Body of pancreas (tissue), 4 donors: ENCODE results near the gene CDK11B. TPM values are rescaled to one million over a fixed set of nuclear protein-coding genes. Genes with fewer than 3 reads are reported as not detected.
"Not testable (repeated sequence)": the region's sequence is repeated elsewhere in the genome, so short reads cannot be mapped to it uniquely, and the experiment has no call there.

ENCODE experiments used
- ATAC-seq: fragments of 150-250 bp; one replicate; pipeline ENCODE4 v1.9.1; 2016
- DNase-seq, 4 donors: peaks; one replicate each; pipeline ENCODE4 v3.0.0-alpha.2; 2019
- H3K27ac ChIP-seq, 4 donors: fragments of 200-600 bp; sonication (generic); 1 replicate in 3 of 4; 2 replicates in 1 of 4; pipeline versions ENCODE4 v1.5.1 to v1.6.1; 2016 to 2019; ENCODE audit warnings: mild to moderate bottlenecking in 1 of 4, mixed read lengths in 1 of 4, moderate library complexity in 1 of 4
- H3K27me3 ChIP-seq, 2 donors: fragments of 200-600 bp; sonication (generic); one replicate each; pipeline ENCODE4 v1.6.0; 2016; ENCODE audit warnings: mild to moderate bottlenecking in 1 of 2
- H3K36me3 ChIP-seq, 2 donors: fragments of 200-600 bp; sonication (generic); replicated peaks in 1 of 2; 2 replicates each; pipeline ENCODE4 v1.5.1; 2016; ENCODE audit warnings: low read depth in 2 of 2; ENCODE audit not compliant: insufficient read depth in 1 of 2
- H3K4me1 ChIP-seq: fragments of 200-600 bp; sonication (generic); one replicate; pipeline ENCODE4 v1.6.0; 2016
- H3K4me3 ChIP-seq, 2 donors: fragments of 200-600 bp; sonication (generic); 1 replicate in 1 of 2; 2 replicates in 1 of 2; pipeline ENCODE4 v1.5.1; 2016 to 2019
- H3K9me3 ChIP-seq, 3 donors: fragments of 200-600 bp; sonication (generic); 1 replicate in 2 of 3; 2 replicates in 1 of 3; pipeline ENCODE4 v1.5.1; 2016
- WGBS, 2 donors: methylation state at CpG; one replicate each; pipeline ENCODE4 v1.1.5; 2017; 5-methylcytosine and 5-hydroxymethylcytosine counted together
- intact Hi-C: fragments of 100-400 bp; cut with DNase I; formaldehyde crosslinking; loops from one replicate; pipeline ENCODE4 v1.15.1; 2023
- total RNA-seq, 2 donors: library from RNA; depleted of rRNA; stranded (reverse); fragments of >200 nt; gene quantifications; one replicate each; pipeline ENCODE4 v1.1.0, GENCODE V29; 2016

CDK11B gene
- total RNA-seq, 2 donors from 2014 or later = 14.5 to 45.5 TPM

DNA sequence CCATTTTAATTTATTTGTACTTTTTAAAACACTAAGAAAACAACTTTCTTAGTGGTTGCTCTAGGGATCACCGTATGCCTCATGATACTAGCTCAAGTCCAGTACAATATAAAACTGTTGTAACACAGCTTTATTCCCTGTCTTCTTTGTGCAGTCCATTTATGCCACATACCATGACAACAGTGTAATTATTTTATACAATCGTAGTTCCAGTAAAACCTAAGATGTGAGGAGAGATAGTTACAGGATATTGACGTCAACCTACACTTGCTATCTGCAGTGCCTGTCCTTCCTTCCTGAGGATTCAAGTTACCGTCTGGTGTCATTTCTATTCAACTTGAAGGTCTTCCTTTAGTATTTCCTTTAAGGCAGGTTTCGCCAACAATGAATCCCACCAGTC is 12.5 kb downstream of the CDK11B start:
- H3K4me3 ChIP-seq, H3K9me3 ChIP-seq, H3K36me3 ChIP-seq, H3K27ac ChIP-seq, ATAC-seq, H3K27me3 ChIP-seq, intact Hi-C loops, DNase-seq, H3K4me1 ChIP-seq: not testable (repeated sequence)
- 80 to 85% methylated on average over 4 to 5 of the region's 5 CpGs for WGBS, 2 donors

DNA sequence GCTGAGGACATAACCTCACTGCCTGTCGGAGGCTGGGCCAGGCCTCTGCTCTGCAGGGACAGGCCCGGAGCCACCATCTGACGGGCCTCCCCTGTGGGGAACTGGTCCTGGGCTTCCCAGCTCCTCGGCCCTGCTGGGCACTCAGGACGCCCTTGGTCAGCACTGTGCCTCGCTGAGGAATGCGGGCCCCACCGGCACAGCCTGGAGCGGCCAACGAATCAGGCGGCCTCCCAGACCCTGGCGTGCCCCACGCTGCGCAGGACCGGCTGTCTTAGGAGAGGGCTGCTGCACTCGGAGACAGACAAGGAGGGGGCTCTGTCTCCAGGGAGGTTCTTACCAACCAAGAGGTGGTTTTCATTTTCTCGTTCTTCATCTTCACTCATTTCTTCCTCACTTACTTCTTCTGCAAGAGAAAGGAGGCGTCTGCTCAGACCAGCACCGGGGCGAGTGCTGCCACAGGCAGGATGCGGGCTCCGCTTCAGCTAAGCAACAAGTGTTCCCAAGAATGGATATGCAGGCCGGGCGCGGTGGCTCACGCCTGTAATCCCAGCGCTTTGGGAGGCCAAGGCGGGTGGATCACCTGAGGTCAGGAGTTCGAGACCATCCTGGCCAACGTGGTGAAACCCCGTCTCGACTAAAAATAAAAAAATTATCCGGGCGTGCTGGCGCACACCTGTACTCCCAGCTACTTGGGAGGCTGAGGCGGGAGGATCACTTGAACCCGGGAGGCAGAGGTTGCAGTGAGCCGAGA is 17.9 kb downstream of the CDK11B start:
- ATAC-seq, DNase-seq, intact Hi-C loops, H3K9me3 ChIP-seq, H3K27ac ChIP-seq, H3K36me3 ChIP-seq, H3K27me3 ChIP-seq, H3K4me3 ChIP-seq, H3K4me1 ChIP-seq: not testable (repeated sequence)
- WGBS, 2 donors = 92 to 94% methylated on average over 15 to 21 of the region's 38 CpGs

DNA sequence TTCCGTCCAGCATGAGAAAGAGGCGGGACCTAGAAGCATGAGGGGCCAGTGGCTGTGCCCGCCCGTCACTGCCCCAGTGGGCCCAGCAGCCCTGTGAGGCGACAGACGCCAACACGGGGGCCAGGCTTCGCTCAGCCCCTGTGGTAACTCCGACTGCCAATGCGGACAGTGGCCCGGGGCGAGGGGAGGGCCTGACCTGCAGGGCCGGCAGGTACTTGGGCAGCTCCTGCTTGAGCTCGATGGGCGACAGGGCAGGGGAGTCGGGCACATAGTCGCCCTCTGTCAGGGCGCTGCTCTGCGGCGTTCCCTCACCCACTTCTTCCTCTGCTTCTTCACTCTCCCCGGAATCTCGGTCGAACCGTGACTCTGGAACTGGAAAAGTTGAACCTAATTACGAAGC is 18.7 kb downstream of the CDK11B start:
- H3K9me3 ChIP-seq, DNase-seq, H3K36me3 ChIP-seq, H3K4me1 ChIP-seq, intact Hi-C loops, H3K27me3 ChIP-seq, H3K4me3 ChIP-seq, H3K27ac ChIP-seq, ATAC-seq: not testable (repeated sequence)
- 89 to 95% methylated on average over 6 to 10 of the region's 25 CpGs for WGBS, 2 donors

DNA sequence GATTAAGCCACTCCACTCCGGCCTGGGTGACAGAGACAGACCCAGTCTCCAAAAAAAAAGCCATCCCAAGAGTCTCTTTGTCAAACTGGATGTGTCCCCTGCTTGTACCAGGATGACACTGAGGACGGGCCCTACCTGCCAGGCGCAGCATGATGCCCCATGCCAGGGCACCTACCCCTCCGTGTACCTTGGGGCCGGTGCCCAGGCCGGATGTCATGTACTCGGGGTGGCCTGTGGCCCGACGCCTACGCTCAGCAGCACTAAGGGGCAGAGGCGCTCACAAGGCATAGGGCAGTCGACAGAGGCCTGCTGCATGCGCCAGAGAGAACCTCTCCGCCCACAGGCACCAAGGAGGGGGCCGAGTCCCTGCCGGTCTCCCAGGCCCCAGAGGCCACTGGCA is 19.4 kb downstream of the CDK11B start:
- H3K27ac ChIP-seq, DNase-seq, intact Hi-C loops, H3K36me3 ChIP-seq, H3K4me3 ChIP-seq, H3K4me1 ChIP-seq, H3K27me3 ChIP-seq, ATAC-seq, H3K9me3 ChIP-seq: not testable (repeated sequence)
- 95% methylated on average over 13 of the region's 16 CpGs; no CpG with 5 or more reads in 1 of the 2 donors for WGBS, 2 donors

DNA sequence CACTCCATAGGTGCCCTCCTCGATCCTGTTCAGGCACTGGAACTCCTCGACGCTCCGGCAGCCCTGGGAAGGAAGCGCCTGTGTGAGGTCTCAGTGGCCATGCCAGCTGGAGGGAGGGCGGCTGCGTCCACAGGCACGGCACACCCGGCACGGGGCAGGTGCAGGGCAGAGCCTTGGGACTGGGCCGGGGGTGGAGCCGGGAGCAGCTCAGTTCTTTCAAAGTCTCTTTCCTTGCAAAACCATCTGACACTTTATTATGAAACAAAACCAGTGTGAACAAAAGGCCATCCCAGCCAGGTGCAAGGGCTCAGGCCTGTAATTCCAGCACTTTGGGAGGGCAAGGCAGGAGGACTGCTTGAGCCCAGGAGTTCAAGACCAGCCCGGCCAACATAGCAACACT is 20.3 kb downstream of the CDK11B start:
- WGBS, 2 donors = 89 to 94% methylated on average over 6 to 12 of the region's 13 CpGs
- DNase-seq, H3K36me3 ChIP-seq, ATAC-seq, H3K4me1 ChIP-seq, intact Hi-C loops, H3K27me3 ChIP-seq, H3K9me3 ChIP-seq, H3K4me3 ChIP-seq, H3K27ac ChIP-seq: not testable (repeated sequence)

DNA sequence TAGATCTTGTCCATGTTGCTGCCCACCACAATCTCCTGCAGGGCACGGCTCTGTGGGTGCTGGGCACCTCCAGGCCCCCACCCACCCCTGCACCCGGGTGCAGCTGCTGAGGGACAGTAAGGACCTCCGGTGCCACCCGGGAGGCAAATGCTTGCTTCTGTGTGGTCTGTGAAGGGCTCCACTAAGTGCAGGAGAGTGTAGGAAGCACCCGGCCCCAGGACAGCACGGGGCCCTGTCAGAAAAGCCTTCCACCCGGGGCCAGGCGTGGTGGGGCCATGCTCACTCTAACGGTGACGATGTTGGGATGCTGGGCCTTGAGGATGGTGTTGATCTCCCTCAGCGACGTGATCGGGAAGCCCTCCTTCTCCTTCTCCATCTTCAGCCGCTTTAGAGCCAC is 21.3 kb downstream of the CDK11B start:
- intact Hi-C loops, H3K9me3 ChIP-seq, H3K27ac ChIP-seq, ATAC-seq, H3K4me1 ChIP-seq, H3K36me3 ChIP-seq, H3K27me3 ChIP-seq, H3K4me3 ChIP-seq: not testable (repeated sequence)
- peak in 1 of 4 donors; percentile 1 for DNase-seq
- 95 to 100% methylated on average over 5 to 9 of the region's 14 CpGs for WGBS, 2 donors

DNA sequence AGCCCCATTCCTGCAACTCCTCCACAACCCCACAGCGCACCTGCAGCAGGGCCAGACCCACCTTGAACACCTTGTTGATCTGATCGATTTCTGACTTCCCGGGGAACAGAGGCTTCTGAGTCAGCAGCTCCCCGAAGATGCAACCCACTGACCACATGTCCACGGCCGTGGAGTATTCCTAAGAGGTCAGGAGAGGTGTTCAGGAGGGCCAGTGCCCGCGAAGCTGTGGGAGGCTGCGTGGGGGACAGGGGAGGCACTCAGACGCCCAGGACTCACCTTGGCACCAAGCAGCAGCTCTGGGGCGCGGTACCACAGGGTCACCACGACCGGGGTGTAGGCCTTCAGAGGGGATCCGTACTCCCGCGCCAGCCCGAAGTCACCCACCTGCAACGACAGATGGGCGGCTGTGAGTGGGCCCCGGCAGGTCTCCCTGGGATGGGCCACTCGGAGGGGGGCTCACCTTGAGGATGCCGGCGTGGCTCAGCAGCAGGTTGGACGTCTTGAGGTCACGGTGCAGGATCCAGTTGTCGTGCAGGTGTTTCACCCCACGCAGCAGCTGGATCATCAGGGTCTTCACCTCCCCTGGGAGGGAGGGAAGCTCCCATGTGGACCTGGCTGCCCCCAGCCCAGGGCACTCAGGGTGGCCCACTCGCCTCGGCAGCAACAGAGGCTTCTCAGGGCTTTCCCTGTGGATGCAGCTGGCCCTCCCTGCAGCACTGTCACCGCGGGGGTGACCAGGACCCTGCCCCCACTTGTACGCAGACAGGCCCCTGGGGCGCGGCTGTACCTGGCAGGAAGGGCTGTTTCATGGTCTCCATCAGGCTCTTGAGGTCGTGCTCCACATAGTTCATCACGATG is 22.0 kb downstream of the CDK11B start:
- H3K36me3 ChIP-seq, H3K27ac ChIP-seq, ATAC-seq, H3K9me3 ChIP-seq, H3K27me3 ChIP-seq, H3K4me3 ChIP-seq, H3K4me1 ChIP-seq, intact Hi-C loops: not testable (repeated sequence)
- WGBS, 2 donors = 92 to 100% methylated on average over 2 to 34 of the region's 37 CpGs
- DNase-seq = peak in 1 of 4 donors; percentile 6

DNA sequence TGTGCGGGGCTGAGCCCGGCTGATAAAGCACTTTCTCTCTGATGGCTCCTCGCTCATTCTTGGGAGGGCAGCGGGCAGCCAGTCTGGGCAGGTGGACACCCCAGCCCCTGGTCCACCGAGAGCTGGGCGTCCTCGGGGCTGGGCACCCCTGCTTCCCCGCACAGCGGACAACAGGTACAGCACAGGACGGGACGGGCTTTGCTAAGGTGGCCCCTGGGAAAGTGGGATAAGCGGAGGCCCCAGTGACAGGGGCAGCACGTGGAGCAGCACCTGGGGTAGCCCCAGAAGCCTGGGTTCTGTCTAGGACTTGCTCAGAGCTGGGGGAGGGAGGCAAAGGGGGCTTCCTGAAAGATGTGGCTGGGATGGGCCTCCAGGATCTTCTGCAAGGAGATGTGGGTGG is 24.2 kb downstream of the CDK11B start:
- H3K4me3 ChIP-seq, H3K36me3 ChIP-seq, DNase-seq, ATAC-seq, H3K9me3 ChIP-seq, H3K27ac ChIP-seq, H3K27me3 ChIP-seq, intact Hi-C loops, H3K4me1 ChIP-seq: not testable (repeated sequence)
- 74% methylated on average over 3 of the region's 13 CpGs; no CpG with 5 or more reads in 1 of the 2 donors for WGBS, 2 donors

DNA sequence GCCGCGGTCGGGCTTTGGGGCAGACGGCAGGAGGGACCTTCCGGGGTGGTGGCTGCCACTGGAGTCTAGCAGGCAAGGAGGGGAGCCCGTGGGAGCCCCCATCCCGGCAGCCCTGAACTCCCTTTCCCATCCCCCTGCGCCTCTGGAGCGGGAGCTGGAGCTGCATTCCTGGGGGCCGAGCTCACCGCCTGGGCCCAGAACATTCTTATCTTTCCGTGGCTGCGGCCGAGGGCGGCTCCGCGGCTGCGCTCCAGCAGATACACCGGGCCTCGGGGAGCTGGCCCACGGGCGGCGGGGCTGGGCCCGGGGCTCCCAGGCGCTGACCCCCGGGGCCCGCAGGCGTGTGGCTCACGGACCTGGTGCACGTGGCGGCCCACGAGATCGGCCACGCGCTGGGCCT is 25.4 kb downstream of the CDK11B start:
- H3K27me3 ChIP-seq, intact Hi-C loops, DNase-seq, H3K36me3 ChIP-seq, H3K4me1 ChIP-seq, H3K9me3 ChIP-seq, ATAC-seq, H3K4me3 ChIP-seq, H3K27ac ChIP-seq: not testable (repeated sequence)
- no CpG with 5 or more reads among the region's 35 CpGs for WGBS, 2 donors
